ENCODE results near the gene PRPF38B. TPM values are rescaled to one million over a fixed set of nuclear protein-coding genes. Genes with fewer than 3 reads are reported as not detected.

PRPF38B gene
- total and polyA plus RNA-seq, 9 of the 15 experiments (the other 6 are each of a cell fraction or from before 2014, with no cell fraction given): 25.3 to 85.5 (median 66.4) TPM

GRCh38 chr1:108732398-108732797 is 40.3 kb downstream of the PRPF38B start:
- Histone ChIP-seq H3K36me3 (ENCODE audit: control insufficient read depth, insufficient read depth, low read length) (no peaks in the 10 kb centered on the region), H3K4me2 (ENCODE audit: insufficient read depth, low read length) (no peak overlapping the region), H3K27ac (ENCODE audit: extremely low read depth, low read depth, low read length) (no peak overlapping the region), H3K9me1 (ENCODE audit: control insufficient read depth, insufficient read depth, low read length) (no peaks in the 10 kb centered on the region), H3K79me2 (ENCODE audit: control insufficient read depth, insufficient read depth, low read length) (no peaks in the 10 kb centered on the region), H3K27me3 (ENCODE audit: control insufficient read depth in 2 of 2, insufficient read depth in 2 of 2, low read length in 2 of 2) (peaks cover 16 to 23% of the 10 kb centered on the region in 2 experiments; a peak in 4 of 5 replicates), H2AFZ (ENCODE audit: low read depth, low read length) (no peak overlapping the region), H3K9ac (ENCODE audit: insufficient read depth in 1 of 2, low read depth in 2 of 2, low read length in 2 of 2) (no peak overlapping the region), H4K20me1 (replicated peaks; ENCODE audit: control insufficient read depth, insufficient read depth, low read length) (no peaks in the 10 kb centered on the region), H3K9me3 (replicated peaks; ENCODE audit: control insufficient read depth, insufficient read depth, low read depth, low read length) (no peaks in the 10 kb centered on the region), H3K4me1 (replicated peaks in 1 of 2; ENCODE audit: control insufficient read depth in 2 of 2, insufficient read depth in 2 of 2, low read length in 2 of 2) (peaks cover 0 to 3% of the 10 kb centered on the region in 2 experiments; a peak in 1 of 5 replicates), H3K4me3 (no peak overlapping the region)
- in situ Hi-C loops (cut with MboI) (no loop called here), intact Hi-C loops (cut with micrococcal nuclease) (no loop called here)
- no TSS peak for BruUV-seq (replicated peaks)
- CTCF ChIA-PET (ENCODE audit: low intra/inter-chr PET ratio): no interaction called here
- FAIRE-seq (no peak), DNase-seq (ENCODE audit: extremely low read depth in 1 of 4, low spot score in 3 of 4) (no peak), ATAC-seq (no peak)
- 24% methylated on average over 1 of the region's 1 CpG for WGBS (ENCODE audit: insufficient coverage, low coverage, missing lambda C conversion rate)
- POLR2A ChIA-PET: no interaction called here
- TF ChIP-seq ZNF778 (CRISPR knock-in tag; IDR thresholded peaks at IDR 0.05) (no peak), BRF1 (IDR thresholded peaks at IDR 0.05; ENCODE audit: borderline replicate concordance, extremely low read depth, insufficient read length) (no peak), C11orf30 (IDR thresholded peaks at IDR 0.05; ENCODE audit: low read depth) (no peak), EP400 (IDR thresholded peaks at IDR 0.05) (no peak), RBM15 (IDR thresholded peaks at IDR 0.05; ENCODE audit: insufficient read depth, low read length) (no peak), ASH1L (IDR thresholded peaks at IDR 0.05; ENCODE audit: borderline replicate concordance, low read depth, partially characterized antibody) (no peak), MTA2 (IDR thresholded peaks at IDR 0.05; ENCODE audit: low read depth) (no peak), MBD1 (CRISPR knock-in tag; IDR thresholded peaks at IDR 0.05) (no peak), CREB3L1 (IDR thresholded peaks at IDR 0.05; ENCODE audit: borderline replicate concordance, low read depth) (no peak), USF2 (CRISPR knock-in tag; IDR thresholded peaks at IDR 0.05) (no peak), PKNOX1 (IDR thresholded peaks at IDR 0.05) (no peak), SLC30A9 (CRISPR knock-in tag; IDR thresholded peaks at IDR 0.05) (no peak), TCF7L2 (IDR thresholded peaks at IDR 0.05; ENCODE audit: low read depth, low read length) (no peak), ZNF436 (CRISPR knock-in tag; IDR thresholded peaks at IDR 0.05) (no peak), ELF1 (tag; IDR thresholded peaks at IDR 0.05) (no peak), ID3 (CRISPR knock-in tag; IDR thresholded peaks at IDR 0.05) (no peak), ID3 (tag; IDR thresholded peaks at IDR 0.05) (no peak)

Measured in K562 (cell line).